Breast epithelium (tissue), 3 donors: ENCODE measurements around the gene FCER2.

Experiments
- POLR2A ChIP-seq: fragments of 450-650 bp; IDR thresholded peaks from one replicate; pipeline ENCODE4 v1.6.1; 2016; ENCODE audit warnings: antibody characterized with exemption, mild to moderate bottlenecking, moderate library complexity
- POLR2AphosphoS5 ChIP-seq, 3 donors: sonication (generic); formaldehyde crosslinking; IDR thresholded peaks; one replicate each; pipeline ENCODE4 v1.6.1; 2017; ENCODE audit warnings: antibody characterized with exemption in 3 of 3

- TF ChIP-seq POLR2A (no peak), POLR2AphosphoS5 (IDR thresholded peaks at IDR 0.05) (no peak)
Measured at GRCh38 chr19:7734220-7735203, 32.6 kb upstream of the FCER2 start.
